ENCODE results near the gene GNG7. TPM values are rescaled to one million over a fixed set of nuclear protein-coding genes. Genes with fewer than 3 reads are reported as not detected.
A peak's percentile ranks its signal among the peaks of the same experiment; 100 is the strongest.

The GNG7 gene
- polyA plus RNA-seq, 1 donor (not counting 4 experiments of a cell fraction or from before 2014, with no cell fraction given), result 0.01 TPM

DNA sequence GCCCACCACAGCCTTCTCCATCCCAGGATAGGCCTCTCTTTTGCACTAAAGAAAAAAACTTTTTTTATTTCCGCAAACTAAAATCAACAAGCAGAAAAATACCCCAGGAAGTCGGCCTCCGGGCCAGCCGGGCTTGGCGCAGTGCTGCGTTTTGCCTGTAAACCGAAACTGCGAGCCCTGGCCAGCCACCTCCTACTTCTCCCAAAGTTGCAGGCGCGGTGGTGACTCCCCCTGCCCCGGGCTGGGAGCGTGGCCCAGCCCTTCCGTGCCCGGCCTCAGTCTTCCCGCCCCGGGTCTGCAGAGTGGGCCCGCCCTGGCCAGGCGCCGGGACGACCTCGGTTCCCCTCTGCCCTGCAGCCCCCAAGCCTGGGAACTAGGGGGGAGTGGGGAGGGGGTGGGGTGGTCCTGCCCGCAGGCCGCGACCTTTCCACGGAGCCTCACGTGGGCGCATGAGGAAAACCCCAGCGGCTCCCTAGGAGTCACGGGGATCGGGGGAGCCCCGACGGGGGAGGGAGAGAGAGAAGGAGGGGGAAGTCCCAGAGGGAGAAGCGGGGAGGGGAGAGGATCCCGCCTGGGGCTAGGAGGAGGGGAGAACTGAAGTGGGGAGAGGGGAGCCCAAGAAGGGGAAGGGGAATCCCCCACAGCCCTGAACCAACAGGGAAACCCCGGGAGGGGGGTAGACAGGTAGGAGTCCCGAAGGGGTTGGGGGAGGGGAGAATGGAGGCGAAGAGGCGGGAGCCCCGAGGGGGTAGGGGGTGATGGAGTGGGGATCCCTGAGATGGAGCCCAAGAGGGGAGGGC is 223.5 kb downstream of the GNG7 start:
- Histone ChIP-seq H3K4me3 (ENCODE audit: control insufficient read depth in 2 of 3, extremely low read depth in 1 of 3, insufficient read depth in 2 of 3, low read depth in 1 of 3, low read length in 3 of 3) (peak overlapping the region; percentile 84 to 99 (median 89)), H3K36me3 (ENCODE audit: control insufficient read depth in 2 of 2, extremely low read depth in 1 of 2, insufficient read depth in 2 of 2, low read length in 2 of 2) (peaks cover 5 to 8% of the 10 kb centered on the region in 2 experiments), H3K4me1 (ENCODE audit: control insufficient read depth, extremely low read depth, insufficient read depth, low read length) (peaks cover 5% of the 10 kb centered on the region), H3K4me2 (ENCODE audit: control insufficient read depth, extremely low read depth, insufficient read depth, low read depth, low read length) (peak overlapping the region; percentile 79), H3K27me3 (ENCODE audit: control insufficient read depth, extremely low read depth, insufficient read depth, low read length) (no peaks in the 10 kb centered on the region), H3K9me1 (ENCODE audit: control insufficient read depth, extremely low read depth, insufficient read depth, low read length) (no peaks in the 10 kb centered on the region), H3K79me2 (ENCODE audit: control insufficient read depth, insufficient read depth, low read length) (peaks cover 21% of the 10 kb centered on the region), H3K9me3 (ENCODE audit: control insufficient read depth, low read depth, low read length) (peaks cover 8% of the 10 kb centered on the region), H3K9ac (ENCODE audit: control insufficient read depth, extremely low read depth, insufficient read depth, low read length) (peak overlapping the region; percentile 65), H3K27ac (ENCODE audit: control insufficient read depth, insufficient read depth, low read length) (peak overlapping the region; percentile 51), H4K20me1 (ENCODE audit: control insufficient read depth, extremely low read depth, insufficient read depth, low read length) (peaks cover 6% of the 10 kb centered on the region), H2AFZ (ENCODE audit: control insufficient read depth, low read length) (no peak overlapping the region)
- no peak for FAIRE-seq
- TF ChIP-seq EZH2 (IDR thresholded peaks at IDR 0.05; ENCODE audit: low read length), result no peak
- TF ChIP-seq, protein P1, sequence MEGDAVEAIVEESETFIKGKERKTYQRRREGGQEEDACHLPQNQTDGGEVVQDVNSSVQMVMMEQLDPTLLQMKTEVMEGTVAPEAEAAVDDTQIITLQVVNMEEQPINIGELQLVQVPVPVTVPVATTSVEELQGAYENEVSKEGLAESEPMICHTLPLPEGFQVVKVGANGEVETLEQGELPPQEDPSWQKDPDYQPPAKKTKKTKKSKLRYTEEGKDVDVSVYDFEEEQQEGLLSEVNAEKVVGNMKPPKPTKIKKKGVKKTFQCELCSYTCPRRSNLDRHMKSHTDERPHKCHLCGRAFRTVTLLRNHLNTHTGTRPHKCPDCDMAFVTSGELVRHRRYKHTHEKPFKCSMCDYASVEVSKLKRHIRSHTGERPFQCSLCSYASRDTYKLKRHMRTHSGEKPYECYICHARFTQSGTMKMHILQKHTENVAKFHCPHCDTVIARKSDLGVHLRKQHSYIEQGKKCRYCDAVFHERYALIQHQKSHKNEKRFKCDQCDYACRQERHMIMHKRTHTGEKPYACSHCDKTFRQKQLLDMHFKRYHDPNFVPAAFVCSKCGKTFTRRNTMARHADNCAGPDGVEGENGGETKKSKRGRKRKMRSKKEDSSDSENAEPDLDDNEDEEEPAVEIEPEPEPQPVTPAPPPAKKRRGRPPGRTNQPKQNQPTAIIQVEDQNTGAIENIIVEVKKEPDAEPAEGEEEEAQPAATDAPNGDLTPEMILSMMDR (optimal IDR thresholded peaks at IDR 0.05 in 1 of 3, IDR thresholded peaks at IDR 0.05 in 1 of 3, conservative IDR thresholded peaks at IDR 0.05 in 1 of 3; ENCODE audit: extremely low read depth in 1 of 3, insufficient read depth in 2 of 3, low read length in 3 of 3), result no peak
- no peak for DNase-seq (ENCODE audit: low read depth, low spot score)
- dilution Hi-C loops (cut with MboI; ENCODE audit: extremely low pct_ligation_motif_present, low sequenced_read_pairs), result no loop called here

DNA sequence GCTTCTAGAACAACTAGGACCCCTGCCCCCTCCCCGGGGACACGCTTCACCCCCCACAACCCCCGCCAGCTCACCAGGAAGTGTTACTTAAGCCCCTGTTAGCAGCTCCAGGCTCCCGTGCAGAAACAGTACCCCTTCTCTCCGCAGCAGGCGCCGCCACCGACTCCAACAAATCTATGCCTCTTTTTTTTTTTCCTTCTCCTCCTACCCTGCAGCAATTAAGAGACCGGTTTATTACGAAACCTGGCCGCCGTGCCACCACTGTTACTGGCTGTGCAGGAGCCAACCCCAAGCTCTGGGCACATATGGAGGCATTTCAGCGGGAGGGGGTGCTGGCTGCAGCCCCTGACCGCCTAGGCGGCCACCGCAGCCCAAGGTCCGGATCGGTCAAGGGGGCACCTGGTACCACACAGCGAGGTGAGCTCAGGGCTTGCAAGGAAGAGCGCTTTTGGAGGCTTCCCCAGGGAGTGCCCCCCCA is 224.2 kb downstream of the GNG7 start:
- dilution Hi-C loops (cut with MboI; ENCODE audit: extremely low pct_ligation_motif_present, low sequenced_read_pairs), result no loop called here
- DNase-seq (ENCODE audit: low read depth, low spot score) (no peak), FAIRE-seq (no peak)
- Histone ChIP-seq H3K27ac (ENCODE audit: control insufficient read depth, insufficient read depth, low read length) (peak overlapping the region; percentile 51), H3K27me3 (ENCODE audit: control insufficient read depth, extremely low read depth, insufficient read depth, low read length) (no peaks in the 10 kb centered on the region), H3K4me3 (ENCODE audit: control insufficient read depth in 2 of 3, extremely low read depth in 1 of 3, insufficient read depth in 2 of 3, low read depth in 1 of 3, low read length in 3 of 3) (peak overlapping the region; percentile 84 to 99 (median 89)), H3K79me2 (ENCODE audit: control insufficient read depth, insufficient read depth, low read length) (peaks cover 21% of the 10 kb centered on the region), H2AFZ (ENCODE audit: control insufficient read depth, low read length) (no peak overlapping the region), H3K36me3 (ENCODE audit: control insufficient read depth in 2 of 2, extremely low read depth in 1 of 2, insufficient read depth in 2 of 2, low read length in 2 of 2) (peaks cover 5 to 8% of the 10 kb centered on the region in 2 experiments), H3K9ac (ENCODE audit: control insufficient read depth, extremely low read depth, insufficient read depth, low read length) (peak overlapping the region; percentile 86), H4K20me1 (ENCODE audit: control insufficient read depth, extremely low read depth, insufficient read depth, low read length) (peaks cover 6% of the 10 kb centered on the region), H3K4me1 (ENCODE audit: control insufficient read depth, extremely low read depth, insufficient read depth, low read length) (peaks cover 5% of the 10 kb centered on the region), H3K9me3 (ENCODE audit: control insufficient read depth, low read depth, low read length) (peaks cover 5% of the 10 kb centered on the region), H3K4me2 (ENCODE audit: control insufficient read depth, extremely low read depth, insufficient read depth, low read depth, low read length) (peak overlapping the region; percentile 79), H3K9me1 (ENCODE audit: control insufficient read depth, extremely low read depth, insufficient read depth, low read length) (no peaks in the 10 kb centered on the region)
- TF ChIP-seq, protein P1 (optimal IDR thresholded peaks at IDR 0.05 in 1 of 3, IDR thresholded peaks at IDR 0.05 in 1 of 3, conservative IDR thresholded peaks at IDR 0.05 in 1 of 3; ENCODE audit: extremely low read depth in 1 of 3, insufficient read depth in 2 of 3, low read length in 3 of 3), result peak; percentile 13 to 25 (median 20)
- TF ChIP-seq EZH2 (IDR thresholded peaks at IDR 0.05; ENCODE audit: low read length), result no peak
